ENCODE results near the gene WBP1.
"Not testable (repeated sequence)": the region's sequence is repeated elsewhere in the genome, so short reads cannot be mapped to it uniquely, and the experiment has no call there.

WBP1 gene

GRCh38 chr2:74427551-74427950 is 30.7 kb upstream of the WBP1 start:
- DNase-seq (ENCODE audit: low read depth in 1 of 2, low spot score in 1 of 2) = no peak

GRCh38 chr2:74428675-74429074 is 29.6 kb upstream of the WBP1 start:
- no peak for DNase-seq (ENCODE audit: low read depth in 1 of 2, low spot score in 1 of 2)

- no peak for DNase-seq (ENCODE audit: low read depth in 1 of 2, low spot score in 1 of 2)
Measured at GRCh38 chr2:74429487-74430451, 28.5 kb upstream of the WBP1 start.

GRCh38 chr2:74430502-74430901 is 27.7 kb upstream of the WBP1 start:
- DNase-seq (ENCODE audit: low read depth in 1 of 2, low spot score in 1 of 2) = no peak

GRCh38 chr2:74436111-74436805 is 22.0 kb upstream of the WBP1 start:
- DNase-seq (ENCODE audit: low read depth in 1 of 2, low spot score in 1 of 2) = no peak

- no peak for DNase-seq (ENCODE audit: low read depth in 1 of 2, low spot score in 1 of 2)
Measured at GRCh38 chr2:74436848-74437695, 21.2 kb upstream of the WBP1 start.

GRCh38 chr2:74438248-74438647 is 20.0 kb upstream of the WBP1 start:
- no peak for DNase-seq (ENCODE audit: low read depth in 1 of 2, low spot score in 1 of 2)

GRCh38 chr2:74439373-74439772 is 18.9 kb upstream of the WBP1 start:
- DNase-seq (ENCODE audit: low read depth in 1 of 2, low spot score in 1 of 2) = no peak

- no peak for DNase-seq (ENCODE audit: low read depth in 1 of 2, low spot score in 1 of 2)
Measured at GRCh38 chr2:74439803-74440377, 18.3 kb upstream of the WBP1 start.

- DNase-seq (ENCODE audit: low read depth in 1 of 2, low spot score in 1 of 2) = peak in 1 of 2 donors; percentile 39
Measured at GRCh38 chr2:74440378-74441169, 17.7 kb upstream of the WBP1 start.

- no peak for DNase-seq (ENCODE audit: low read depth in 1 of 2, low spot score in 1 of 2)
Measured at GRCh38 chr2:74441170-74441689, 17.0 kb upstream of the WBP1 start.

- no peak for DNase-seq (ENCODE audit: low read depth in 1 of 2, low spot score in 1 of 2)
Measured at GRCh38 chr2:74441690-74442482, 16.4 kb upstream of the WBP1 start, which contains the start of gene RTKN. Gene RTKN (minus strand): TSS chr2:74441937. CDS start chr2:74441816, 121 bp downstream.

GRCh38 chr2:74442483-74443297 is 15.5 kb upstream of the WBP1 start:
- DNase-seq (ENCODE audit: low read depth in 1 of 2, low spot score in 1 of 2) = not testable (repeated sequence)

GRCh38 chr2:74444498-74445318 is 13.5 kb upstream of the WBP1 start:
- no peak for DNase-seq (ENCODE audit: low read depth in 1 of 2, low spot score in 1 of 2)

GRCh38 chr2:74447230-74447999 is 10.8 kb upstream of the WBP1 start:
- no peak for DNase-seq (ENCODE audit: low read depth in 1 of 2, low spot score in 1 of 2)

GRCh38 chr2:74448771-74449170 is 9.5 kb upstream of the WBP1 start:
- no peak for DNase-seq (ENCODE audit: low read depth in 1 of 2, low spot score in 1 of 2)

All from stimulated activated CD4-positive, alpha-beta T cell treated with anti-CD3 and anti-CD28 coated beads, Interleukin-15, amount 100 ng/mL, for 1 hour (primary cell).